ENCODE data around the gene HRK. TPM values are rescaled to one million over a fixed set of nuclear protein-coding genes. Genes with fewer than 3 reads are reported as not detected.
A peak's percentile ranks its signal among the peaks of the same experiment; 100 is the strongest.

The HRK gene
- total and polyA plus RNA-seq, 2 of the 13 experiments (the other 11 are each of a cell fraction or from before 2014, with no cell fraction given): 0.02 TPM; not detected in 1

DNA sequence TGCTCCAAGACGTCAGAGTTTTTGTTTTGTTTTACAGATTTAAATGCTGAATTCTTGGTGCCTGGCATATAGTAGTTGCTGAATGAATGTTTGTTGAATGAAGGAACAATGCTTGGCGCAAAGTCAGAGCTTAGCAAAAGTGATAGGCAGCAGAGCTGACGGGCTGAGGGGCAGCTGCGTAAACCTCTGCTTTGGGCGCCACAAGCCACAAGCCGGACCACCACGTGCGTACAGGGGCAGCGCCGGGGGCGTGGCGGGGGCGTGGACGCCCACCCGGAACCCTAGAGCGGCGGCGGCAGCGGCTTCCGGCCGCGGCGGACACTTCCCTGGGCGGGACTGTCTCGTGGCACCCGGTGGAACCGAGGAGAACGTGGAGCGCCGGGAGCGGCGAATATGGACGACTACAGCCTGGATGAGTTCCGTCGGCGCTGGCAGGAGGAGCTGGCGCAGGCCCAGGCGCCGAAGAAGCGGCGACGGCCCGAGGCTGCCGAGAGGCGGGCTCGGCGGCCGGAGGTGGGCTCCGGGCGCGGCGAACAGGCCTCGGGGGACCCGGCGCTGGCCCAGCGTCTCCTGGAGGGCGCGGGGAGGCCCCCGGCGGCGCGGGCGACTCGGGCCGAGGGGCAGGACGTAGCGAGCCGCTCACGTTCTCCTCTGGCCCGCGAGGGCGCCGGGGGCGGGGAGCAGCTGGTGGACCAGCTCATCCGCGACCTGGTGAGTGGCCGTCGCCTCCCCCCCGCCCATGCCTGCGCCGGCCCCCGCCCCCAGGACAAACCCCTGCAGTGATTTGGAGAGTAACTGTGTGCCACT is 29.6 kb upstream of the HRK start, which contains the start of gene FBXW8 (continued):
- TF ChIP-seq, protein P1, sequence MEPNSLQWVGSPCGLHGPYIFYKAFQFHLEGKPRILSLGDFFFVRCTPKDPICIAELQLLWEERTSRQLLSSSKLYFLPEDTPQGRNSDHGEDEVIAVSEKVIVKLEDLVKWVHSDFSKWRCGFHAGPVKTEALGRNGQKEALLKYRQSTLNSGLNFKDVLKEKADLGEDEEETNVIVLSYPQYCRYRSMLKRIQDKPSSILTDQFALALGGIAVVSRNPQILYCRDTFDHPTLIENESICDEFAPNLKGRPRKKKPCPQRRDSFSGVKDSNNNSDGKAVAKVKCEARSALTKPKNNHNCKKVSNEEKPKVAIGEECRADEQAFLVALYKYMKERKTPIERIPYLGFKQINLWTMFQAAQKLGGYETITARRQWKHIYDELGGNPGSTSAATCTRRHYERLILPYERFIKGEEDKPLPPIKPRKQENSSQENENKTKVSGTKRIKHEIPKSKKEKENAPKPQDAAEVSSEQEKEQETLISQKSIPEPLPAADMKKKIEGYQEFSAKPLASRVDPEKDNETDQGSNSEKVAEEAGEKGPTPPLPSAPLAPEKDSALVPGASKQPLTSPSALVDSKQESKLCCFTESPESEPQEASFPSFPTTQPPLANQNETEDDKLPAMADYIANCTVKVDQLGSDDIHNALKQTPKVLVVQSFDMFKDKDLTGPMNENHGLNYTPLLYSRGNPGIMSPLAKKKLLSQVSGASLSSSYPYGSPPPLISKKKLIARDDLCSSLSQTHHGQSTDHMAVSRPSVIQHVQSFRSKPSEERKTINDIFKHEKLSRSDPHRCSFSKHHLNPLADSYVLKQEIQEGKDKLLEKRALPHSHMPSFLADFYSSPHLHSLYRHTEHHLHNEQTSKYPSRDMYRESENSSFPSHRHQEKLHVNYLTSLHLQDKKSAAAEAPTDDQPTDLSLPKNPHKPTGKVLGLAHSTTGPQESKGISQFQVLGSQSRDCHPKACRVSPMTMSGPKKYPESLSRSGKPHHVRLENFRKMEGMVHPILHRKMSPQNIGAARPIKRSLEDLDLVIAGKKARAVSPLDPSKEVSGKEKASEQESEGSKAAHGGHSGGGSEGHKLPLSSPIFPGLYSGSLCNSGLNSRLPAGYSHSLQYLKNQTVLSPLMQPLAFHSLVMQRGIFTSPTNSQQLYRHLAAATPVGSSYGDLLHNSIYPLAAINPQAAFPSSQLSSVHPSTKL (CRISPR knock-in tag; IDR thresholded peaks at IDR 0.05): peak; percentile 77
- TF ChIP-seq HDAC2 (CRISPR knock-in tag; IDR thresholded peaks at IDR 0.05): peak; percentile 71
- peak; percentile 76; the same call in 1 of the 2 replicates for TF ChIP-seq ZNF547 (CRISPR knock-in tag; IDR thresholded peaks at IDR 0.05)
- TF ChIP-seq, protein P2, sequence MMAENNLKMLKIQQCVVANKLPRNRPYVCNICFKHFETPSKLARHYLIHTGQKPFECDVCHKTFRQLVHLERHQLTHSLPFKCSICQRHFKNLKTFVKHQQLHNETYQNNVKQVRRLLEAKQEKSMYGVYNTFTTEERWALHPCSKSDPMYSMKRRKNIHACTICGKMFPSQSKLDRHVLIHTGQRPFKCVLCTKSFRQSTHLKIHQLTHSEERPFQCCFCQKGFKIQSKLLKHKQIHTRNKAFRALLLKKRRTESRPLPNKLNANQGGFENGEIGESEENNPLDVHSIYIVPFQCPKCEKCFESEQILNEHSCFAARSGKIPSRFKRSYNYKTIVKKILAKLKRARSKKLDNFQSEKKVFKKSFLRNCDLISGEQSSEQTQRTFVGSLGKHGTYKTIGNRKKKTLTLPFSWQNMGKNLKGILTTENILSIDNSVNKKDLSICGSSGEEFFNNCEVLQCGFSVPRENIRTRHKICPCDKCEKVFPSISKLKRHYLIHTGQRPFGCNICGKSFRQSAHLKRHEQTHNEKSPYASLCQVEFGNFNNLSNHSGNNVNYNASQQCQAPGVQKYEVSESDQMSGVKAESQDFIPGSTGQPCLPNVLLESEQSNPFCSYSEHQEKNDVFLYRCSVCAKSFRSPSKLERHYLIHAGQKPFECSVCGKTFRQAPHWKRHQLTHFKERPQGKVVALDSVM (CRISPR knock-in tag; IDR thresholded peaks at IDR 0.05): peak; percentile 52; the same call in 1 of the 2 replicates
- no peak for TF ChIP-seq ZNF460 (CRISPR knock-in tag; IDR thresholded peaks at IDR 0.05; ENCODE audit: borderline replicate concordance)
- TF ChIP-seq CBX5 (CRISPR knock-in tag; IDR thresholded peaks at IDR 0.05; ENCODE audit: borderline replicate concordance): peak; percentile 86
- peak; percentile 71; the same call in 1 of the 2 replicates for TF ChIP-seq KDM4B (CRISPR knock-in tag; IDR thresholded peaks at IDR 0.05)
- peak; percentile 84 for TF ChIP-seq SPEN (CRISPR knock-in tag; IDR thresholded peaks at IDR 0.05; ENCODE audit: low read depth)
- no peak for TF ChIP-seq FIP1L1 (IDR thresholded peaks at IDR 0.05; ENCODE audit: borderline replicate concordance, insufficient read depth, low read depth, low read length)
- TF ChIP-seq PHB2 (IDR thresholded peaks at IDR 0.05; ENCODE audit: partially characterized antibody): no peak
- TF ChIP-seq ZFP36L2 (CRISPR knock-in tag; IDR thresholded peaks at IDR 0.05): 0 out of 2 replicates have a peak, but pooled peaks have one; percentile 36
- peak; percentile 20; the same call in 1 of the 2 replicates for TF ChIP-seq ZNF614 (CRISPR knock-in tag; IDR thresholded peaks at IDR 0.05; ENCODE audit: borderline replicate concordance)
- TF ChIP-seq ZNF674 (CRISPR knock-in tag; IDR thresholded peaks at IDR 0.05; ENCODE audit: low read depth): peak; percentile 54; the same call in 1 of the 2 replicates
- 0 out of 2 replicates have a peak, but pooled peaks have one; percentile 57 for TF ChIP-seq ZNF329 (CRISPR knock-in tag; IDR thresholded peaks at IDR 0.05; ENCODE audit: low read depth)
- 0 out of 2 replicates have a peak, but pooled peaks have one; percentile 39 for TF ChIP-seq PPARG (CRISPR knock-in tag; conservative IDR thresholded peaks at IDR 0.05)
- no peak for TF ChIP-seq ZFP90 (CRISPR knock-in tag; IDR thresholded peaks at IDR 0.05; ENCODE audit: borderline replicate concordance)
- TF ChIP-seq ELF4 (CRISPR knock-in tag; IDR thresholded peaks at IDR 0.05; ENCODE audit: borderline replicate concordance): peak; percentile 53; the same call in 1 of the 2 replicates
- peak; percentile 53; the same call in 1 of the 2 replicates for TF ChIP-seq ZNF138 (CRISPR knock-in tag; IDR thresholded peaks at IDR 0.05; ENCODE audit: low read depth)
- TF ChIP-seq MEF2D (CRISPR knock-in tag; IDR thresholded peaks at IDR 0.05): peak; percentile 31; the same call in 1 of the 2 replicates
- TF ChIP-seq, protein P3, sequence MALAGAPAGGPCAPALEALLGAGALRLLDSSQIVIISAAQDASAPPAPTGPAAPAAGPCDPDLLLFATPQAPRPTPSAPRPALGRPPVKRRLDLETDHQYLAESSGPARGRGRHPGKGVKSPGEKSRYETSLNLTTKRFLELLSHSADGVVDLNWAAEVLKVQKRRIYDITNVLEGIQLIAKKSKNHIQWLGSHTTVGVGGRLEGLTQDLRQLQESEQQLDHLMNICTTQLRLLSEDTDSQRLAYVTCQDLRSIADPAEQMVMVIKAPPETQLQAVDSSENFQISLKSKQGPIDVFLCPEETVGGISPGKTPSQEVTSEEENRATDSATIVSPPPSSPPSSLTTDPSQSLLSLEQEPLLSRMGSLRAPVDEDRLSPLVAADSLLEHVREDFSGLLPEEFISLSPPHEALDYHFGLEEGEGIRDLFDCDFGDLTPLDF (CRISPR knock-in tag; IDR thresholded peaks at IDR 0.05): peak; percentile 64; the same call in 1 of the 2 replicates
- no peak for TF ChIP-seq TBL1XR1 (IDR thresholded peaks at IDR 0.05; ENCODE audit: borderline replicate concordance, low read length, partially characterized antibody)
- TF ChIP-seq, protein P4, sequence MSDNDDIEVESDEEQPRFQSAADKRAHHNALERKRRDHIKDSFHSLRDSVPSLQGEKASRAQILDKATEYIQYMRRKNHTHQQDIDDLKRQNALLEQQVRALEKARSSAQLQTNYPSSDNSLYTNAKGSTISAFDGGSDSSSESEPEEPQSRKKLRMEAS (IDR thresholded peaks at IDR 0.05): peak; percentile 99
